NCI-H510A (cell line): Measurements from ENCODE around the gene TPRG1.
"Not testable (repeated sequence)": the region's sequence is repeated elsewhere in the genome, so short reads cannot be mapped to it uniquely, and the experiment has no call there.

Experiments used
- DNase-seq: peaks from one replicate; lab custom pipeline; 2025; lab: John Stamatoyannopoulos, UW

The TPRG1 gene

GRCh38 chr3:189316296-189317019 lies 144.7 kb downstream of the TPRG1 start:
- DNase-seq: peak; percentile 68

GRCh38 chr3:189317911-189318310 lies 146.1 kb downstream of the TPRG1 start:
- DNase-seq: peak; percentile 47

GRCh38 chr3:189320511-189320910 lies 148.7 kb downstream of the TPRG1 start:
- DNase-seq: no peak

- DNase-seq: no peak
These were observed 150.6 kb downstream of the TPRG1 start for GRCh38 chr3:189322339-189322738.

GRCh38 chr3:189324538-189325138 lies 152.9 kb downstream of the TPRG1 start:
- DNase-seq: peak; percentile 92

GRCh38 chr3:189325454-189325853 lies 153.7 kb downstream of the TPRG1 start:
- DNase-seq: no peak

GRCh38 chr3:189329630-189330029 lies 157.9 kb downstream of the TPRG1 start:
- DNase-seq: not testable (repeated sequence)

GRCh38 chr3:189330066-189330465 lies 158.3 kb downstream of the TPRG1 start:
- no peak for DNase-seq

- no peak for DNase-seq
These were observed 159.2 kb downstream of the TPRG1 start for GRCh38 chr3:189331002-189331418.

- no peak for DNase-seq
These were observed 162.5 kb downstream of the TPRG1 start for GRCh38 chr3:189334064-189334920.

GRCh38 chr3:189337673-189338091 lies 165.9 kb downstream of the TPRG1 start:
- DNase-seq: no peak

GRCh38 chr3:189338366-189338765 lies 166.6 kb downstream of the TPRG1 start:
- DNase-seq: no peak

GRCh38 chr3:189339996-189340395 lies 168.2 kb downstream of the TPRG1 start:
- no peak for DNase-seq

GRCh38 chr3:189340680-189341460 lies 169.1 kb downstream of the TPRG1 start:
- DNase-seq: no peak

- DNase-seq: no peak
These were observed 171.0 kb downstream of the TPRG1 start for GRCh38 chr3:189342811-189343210.

- no peak for DNase-seq
These were observed 173.2 kb downstream of the TPRG1 start for GRCh38 chr3:189344996-189345395.

- no peak for DNase-seq
These were observed 178.0 kb downstream of the TPRG1 start for GRCh38 chr3:189349772-189350171.

- DNase-seq: no peak
These were observed 181.7 kb downstream of the TPRG1 start for GRCh38 chr3:189353318-189353965.

- DNase-seq: no peak
These were observed 182.5 kb downstream of the TPRG1 start for GRCh38 chr3:189353988-189354889.

GRCh38 chr3:189355115-189355480 lies 183.3 kb downstream of the TPRG1 start:
- DNase-seq: no peak
